ENCODE data around the gene UBR1.

Gene UBR1

DNA sequence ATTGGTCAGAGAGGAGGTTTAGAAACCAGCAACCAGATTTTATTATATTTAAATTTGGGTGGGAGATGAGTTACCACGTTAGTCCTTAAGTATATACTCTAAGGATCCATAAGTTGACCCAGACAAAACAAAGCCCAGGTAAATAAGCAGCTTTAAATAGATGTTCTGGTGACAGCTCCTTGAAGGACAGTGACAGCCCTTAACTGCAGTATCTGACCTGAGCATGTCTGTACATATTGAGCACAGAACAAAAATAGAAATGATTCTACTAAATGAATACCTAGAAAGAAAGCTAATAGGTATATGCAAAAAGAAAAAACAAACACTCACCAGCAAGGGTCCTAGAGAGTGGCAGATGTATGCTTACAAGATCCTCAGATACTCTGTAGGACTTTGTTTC, 63.0 kb downstream of the UBR1 start:
- TF ChIP-seq, protein P1, sequence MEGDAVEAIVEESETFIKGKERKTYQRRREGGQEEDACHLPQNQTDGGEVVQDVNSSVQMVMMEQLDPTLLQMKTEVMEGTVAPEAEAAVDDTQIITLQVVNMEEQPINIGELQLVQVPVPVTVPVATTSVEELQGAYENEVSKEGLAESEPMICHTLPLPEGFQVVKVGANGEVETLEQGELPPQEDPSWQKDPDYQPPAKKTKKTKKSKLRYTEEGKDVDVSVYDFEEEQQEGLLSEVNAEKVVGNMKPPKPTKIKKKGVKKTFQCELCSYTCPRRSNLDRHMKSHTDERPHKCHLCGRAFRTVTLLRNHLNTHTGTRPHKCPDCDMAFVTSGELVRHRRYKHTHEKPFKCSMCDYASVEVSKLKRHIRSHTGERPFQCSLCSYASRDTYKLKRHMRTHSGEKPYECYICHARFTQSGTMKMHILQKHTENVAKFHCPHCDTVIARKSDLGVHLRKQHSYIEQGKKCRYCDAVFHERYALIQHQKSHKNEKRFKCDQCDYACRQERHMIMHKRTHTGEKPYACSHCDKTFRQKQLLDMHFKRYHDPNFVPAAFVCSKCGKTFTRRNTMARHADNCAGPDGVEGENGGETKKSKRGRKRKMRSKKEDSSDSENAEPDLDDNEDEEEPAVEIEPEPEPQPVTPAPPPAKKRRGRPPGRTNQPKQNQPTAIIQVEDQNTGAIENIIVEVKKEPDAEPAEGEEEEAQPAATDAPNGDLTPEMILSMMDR (IDR thresholded peaks at IDR 0.05), result no peak

DNA sequence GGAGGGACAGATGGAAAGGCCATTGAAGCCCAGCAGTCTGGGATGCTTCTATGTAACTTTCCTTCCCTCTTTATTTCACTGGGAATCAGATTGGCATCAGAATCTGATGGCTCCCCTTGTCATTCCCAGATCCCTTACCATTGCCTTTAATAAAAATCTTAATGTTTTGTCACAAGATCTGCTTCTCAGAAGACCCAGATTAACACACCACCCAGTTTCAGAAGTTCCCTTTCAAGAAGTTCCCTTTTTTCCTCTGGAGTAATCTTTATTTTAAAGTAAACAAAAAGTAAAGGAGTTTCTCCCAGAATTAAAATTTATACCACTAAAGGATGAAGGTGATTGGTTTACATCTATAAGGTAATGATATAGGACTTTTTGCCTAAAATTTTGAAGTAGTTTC, 76.4 kb downstream of the UBR1 start:
- TF ChIP-seq, protein P1 (IDR thresholded peaks at IDR 0.05), result no peak

DNA sequence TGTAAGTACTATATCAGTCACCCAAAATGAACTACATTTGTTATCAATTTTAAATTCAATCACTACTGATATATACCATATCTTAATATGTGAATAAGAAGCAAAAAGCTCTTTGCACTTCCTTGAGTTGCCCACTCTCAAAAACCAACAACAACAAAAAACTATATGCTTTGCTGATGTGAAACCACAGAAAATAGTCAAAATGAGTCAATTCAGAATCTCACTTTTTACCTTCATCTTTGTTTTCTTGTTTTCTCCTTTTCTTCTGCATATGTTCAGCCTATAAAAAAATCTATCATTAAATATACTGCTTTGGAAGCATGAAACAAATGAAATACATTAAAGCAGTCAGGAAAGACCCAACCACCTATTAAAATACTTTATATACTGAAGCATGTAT, 80.7 kb downstream of the UBR1 start:
- TF ChIP-seq, protein P1 (IDR thresholded peaks at IDR 0.05), result no peak

DNA sequence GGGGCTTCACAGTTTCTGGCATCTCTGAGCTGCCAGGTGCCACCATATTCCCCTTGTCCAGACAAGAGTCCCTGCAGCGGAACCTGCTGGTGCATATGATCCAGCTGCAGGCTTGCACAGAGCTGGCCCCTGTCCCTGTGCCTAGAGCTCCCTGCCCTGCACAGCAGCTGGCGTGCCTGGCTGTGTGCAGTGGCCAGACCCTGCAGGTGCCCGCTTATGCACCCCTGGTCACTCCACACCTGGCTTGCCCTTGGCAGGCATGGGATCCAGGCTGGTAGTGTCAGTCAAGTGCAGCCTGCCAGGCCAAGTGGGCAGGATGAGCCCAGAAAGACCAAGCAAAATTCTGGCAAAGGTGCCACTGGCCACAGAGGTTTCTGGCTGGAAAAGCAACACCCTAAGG, 96.6 kb downstream of the UBR1 start:
- TF ChIP-seq, protein P1 (IDR thresholded peaks at IDR 0.05), result no peak

DNA sequence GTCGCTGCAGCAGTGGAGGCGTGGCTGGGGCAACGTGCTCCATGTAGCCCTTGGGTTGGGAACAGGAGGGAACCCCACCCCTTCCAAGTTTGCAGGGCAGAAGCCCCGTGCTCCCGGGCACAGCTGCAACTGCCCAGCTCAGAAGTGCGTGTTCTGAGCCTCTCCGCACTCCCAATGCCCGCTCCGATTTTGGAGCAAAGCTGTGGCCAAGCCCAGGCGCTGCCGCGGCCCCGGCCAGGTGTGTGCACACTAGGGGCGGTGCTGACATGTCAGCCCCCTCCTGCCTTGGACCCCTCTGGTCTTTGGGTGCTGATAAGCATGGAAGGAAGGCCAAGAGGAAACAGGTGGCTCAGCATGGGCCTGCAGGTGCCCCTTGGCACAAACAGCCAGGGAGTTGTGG, 97.7 kb downstream of the UBR1 start:
- TF ChIP-seq, protein P1 (IDR thresholded peaks at IDR 0.05), result no peak

DNA sequence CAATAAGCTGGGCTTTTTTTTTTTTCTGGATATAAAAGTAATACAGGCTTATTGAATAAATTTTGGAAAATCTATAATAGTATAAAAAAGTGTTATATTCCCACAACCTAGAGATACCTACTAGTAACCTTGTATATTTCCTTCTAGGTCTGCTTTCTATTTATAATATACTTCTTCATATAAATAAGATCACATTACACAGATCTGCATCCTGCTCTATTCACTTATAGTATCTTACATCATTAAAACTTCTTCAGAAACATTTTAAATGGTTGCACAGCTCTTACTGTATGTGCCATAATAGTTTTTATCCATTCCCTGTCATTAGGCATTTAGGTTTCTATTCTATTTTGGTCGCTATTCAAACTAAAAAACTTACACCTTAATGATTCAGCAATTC, 98.3 kb downstream of the UBR1 start:
- TF ChIP-seq, protein P1 (IDR thresholded peaks at IDR 0.05), result no peak

DNA sequence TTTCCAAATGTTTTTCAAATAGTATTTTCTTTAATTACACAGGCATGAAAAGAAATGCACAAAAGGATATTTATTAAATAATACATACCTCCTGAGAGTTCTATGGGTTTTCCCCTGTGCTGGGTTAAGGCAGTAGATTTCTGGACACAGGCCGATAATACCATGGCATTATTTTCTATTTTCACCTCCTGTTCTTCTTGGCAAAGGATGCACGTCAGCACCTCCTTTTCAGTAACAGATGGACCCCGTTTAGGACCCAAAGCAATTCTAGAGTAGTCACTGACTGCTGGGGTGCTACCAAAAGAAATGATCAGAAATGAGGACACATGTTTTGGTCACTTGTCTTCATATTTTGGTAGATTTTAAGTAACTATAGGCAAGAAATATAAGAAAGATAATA, 98.8 kb downstream of the UBR1 start:
- TF ChIP-seq, protein P1 (IDR thresholded peaks at IDR 0.05), result no peak

DNA sequence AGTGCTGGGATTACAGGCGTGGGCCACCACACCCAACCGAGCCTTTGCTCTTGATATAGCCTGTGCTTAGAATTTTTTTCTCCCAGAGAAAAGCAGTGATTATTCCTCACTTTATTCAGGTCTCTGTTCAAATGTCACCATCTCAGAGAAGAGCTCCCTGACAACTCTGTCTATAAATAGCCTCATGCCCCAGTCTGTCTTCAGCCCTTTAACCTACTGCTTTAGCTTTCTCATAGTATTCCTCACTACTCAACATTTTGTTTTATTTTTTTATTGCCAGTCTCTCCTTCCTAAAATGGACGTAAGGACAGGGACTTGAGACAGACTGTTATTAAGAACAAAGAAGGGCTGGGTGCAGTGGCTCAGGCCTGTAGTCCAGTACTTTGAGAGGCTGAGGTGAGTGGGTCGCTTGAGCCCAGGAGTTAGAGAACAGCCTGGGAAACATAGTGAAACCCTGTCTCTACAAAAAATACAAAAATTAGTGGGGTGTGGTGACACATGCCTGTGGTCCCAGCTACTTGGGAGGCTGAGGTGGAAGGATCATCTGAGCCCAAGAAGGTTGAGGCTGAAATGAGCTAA, 106.5 kb downstream of the UBR1 start:
- TF ChIP-seq, protein P1 (IDR thresholded peaks at IDR 0.05), result no peak
